Measurements from ENCODE around the gene ZFP28. TPM values are rescaled to one million over a fixed set of nuclear protein-coding genes. Genes with fewer than 3 reads are reported as not detected.
A peak's percentile ranks its signal among the peaks of the same experiment; 100 is the strongest.

Gene ZFP28
- polyA plus RNA-seq, 3 donors, result 0.31 to 1.1 (median 0.41) TPM

DNA sequence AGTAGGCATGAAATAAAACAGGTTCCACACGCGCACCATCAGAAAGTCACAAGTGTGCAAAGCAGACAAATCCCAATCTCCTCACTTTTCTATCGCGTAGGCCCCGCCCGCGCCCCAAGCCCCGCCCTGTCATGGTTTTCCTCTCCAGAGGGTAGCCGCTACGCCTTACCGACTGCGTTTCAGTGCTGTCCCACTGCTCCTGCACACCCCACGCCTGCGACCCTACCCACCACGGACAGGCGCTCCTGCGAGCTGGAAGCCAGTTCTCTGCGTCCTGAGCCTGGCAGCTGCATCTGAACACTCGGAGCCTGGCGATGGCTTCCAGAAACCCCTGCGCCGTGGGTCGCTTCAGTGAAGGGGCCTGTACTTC, 28.1 kb downstream of the ZFP28 start:
- H3K9me3 Mint-ChIP-seq, result peaks cover 48 to 97% (median 90%) of the 10 kb centered on the region in 7 donors
- TF ChIP-seq, protein P1, sequence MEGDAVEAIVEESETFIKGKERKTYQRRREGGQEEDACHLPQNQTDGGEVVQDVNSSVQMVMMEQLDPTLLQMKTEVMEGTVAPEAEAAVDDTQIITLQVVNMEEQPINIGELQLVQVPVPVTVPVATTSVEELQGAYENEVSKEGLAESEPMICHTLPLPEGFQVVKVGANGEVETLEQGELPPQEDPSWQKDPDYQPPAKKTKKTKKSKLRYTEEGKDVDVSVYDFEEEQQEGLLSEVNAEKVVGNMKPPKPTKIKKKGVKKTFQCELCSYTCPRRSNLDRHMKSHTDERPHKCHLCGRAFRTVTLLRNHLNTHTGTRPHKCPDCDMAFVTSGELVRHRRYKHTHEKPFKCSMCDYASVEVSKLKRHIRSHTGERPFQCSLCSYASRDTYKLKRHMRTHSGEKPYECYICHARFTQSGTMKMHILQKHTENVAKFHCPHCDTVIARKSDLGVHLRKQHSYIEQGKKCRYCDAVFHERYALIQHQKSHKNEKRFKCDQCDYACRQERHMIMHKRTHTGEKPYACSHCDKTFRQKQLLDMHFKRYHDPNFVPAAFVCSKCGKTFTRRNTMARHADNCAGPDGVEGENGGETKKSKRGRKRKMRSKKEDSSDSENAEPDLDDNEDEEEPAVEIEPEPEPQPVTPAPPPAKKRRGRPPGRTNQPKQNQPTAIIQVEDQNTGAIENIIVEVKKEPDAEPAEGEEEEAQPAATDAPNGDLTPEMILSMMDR (IDR thresholded peaks at IDR 0.05), result no peak

DNA sequence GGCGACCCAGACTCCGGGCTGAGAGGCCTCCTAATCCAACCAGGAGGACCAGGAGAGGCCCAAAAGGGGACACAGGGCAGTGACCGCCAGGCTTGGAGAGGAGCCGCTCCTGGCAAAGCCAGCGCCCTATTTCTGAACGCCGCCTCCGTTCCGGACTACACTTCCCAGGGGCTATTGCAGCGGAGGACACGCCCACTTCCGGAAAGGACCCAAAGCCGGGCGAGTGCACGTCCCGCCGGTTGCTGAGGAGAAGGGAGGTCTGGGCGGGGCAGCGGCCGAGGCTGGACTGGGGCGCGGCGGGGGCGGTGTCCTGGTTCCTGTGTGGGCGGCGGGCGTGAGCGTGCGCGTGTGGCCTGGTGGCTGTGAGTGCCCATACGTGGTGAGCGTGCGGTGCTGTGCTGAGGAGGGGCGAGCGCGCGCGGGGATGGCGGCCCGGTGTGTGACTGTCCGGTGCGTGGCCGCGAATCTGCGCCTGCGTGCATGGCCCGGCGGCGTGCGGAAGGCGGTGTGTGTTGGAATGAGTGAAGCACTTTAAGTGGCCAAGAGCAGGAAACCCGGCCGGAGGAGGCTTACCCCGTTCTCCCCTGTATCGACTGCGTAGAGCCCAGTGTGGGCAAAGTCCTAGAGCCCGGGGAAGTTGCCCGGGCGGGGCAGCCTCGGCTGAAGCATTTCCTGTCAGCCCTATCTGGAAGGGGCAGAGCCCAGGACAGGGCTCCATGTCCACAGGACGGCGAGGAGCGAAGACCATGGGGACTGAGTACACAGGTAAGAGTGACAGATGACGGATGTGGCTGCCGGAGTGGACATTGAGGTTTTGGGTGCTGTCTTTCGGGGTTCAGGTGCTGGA, 28.7 kb downstream of the ZFP28 start, which contains the start of gene ZNF470:
Gene ZNF470, plus strand, starts transcription at position 195 of the 847 bp plus-strand sequence. CDS start 2,844 bp downstream, outside the sequence.
- no peaks in the 10 kb centered on the region for H4K20me1 ChIP-seq (ENCODE audit: insufficient read depth, low read length)
- H3K79me2 ChIP-seq (ENCODE audit: insufficient read depth, low read length), result no peaks in the 10 kb centered on the region
- peaks cover 2 to 38% of the 10 kb centered on the region in 2 donors for H3K36me3 ChIP-seq (replicated peaks in 1 of 2; ENCODE audit: control insufficient read depth in 1 of 2, insufficient read depth in 2 of 2, low read length in 2 of 2)
- no peaks in the 10 kb centered on the region for H3K27me3 ChIP-seq (ENCODE audit: control insufficient read depth in 2 of 2, insufficient read depth in 2 of 2, low read length in 2 of 2)
- TF ChIP-seq, protein P1 (IDR thresholded peaks at IDR 0.05), result no peak
- peak within 1 kb of the TSS; percentile 99 for H2AFZ ChIP-seq (ENCODE audit: insufficient read depth, low read depth, low read length, poor library complexity, severe bottlenecking)
- intact Hi-C loops (cut with micrococcal nuclease), result loop anchor here (10.0 kb wide), 1 partner anchor 163 kb away; the partner anchor contains the start of gene ZNF583 (in 2 of the 2)
- peak within 1 kb of the TSS; percentile 79 for H3K9ac ChIP-seq (ENCODE audit: insufficient read depth, low read length, poor library complexity, severe bottlenecking)
- H3K36me3 Mint-ChIP-seq, result peaks cover 20 to 27% of the 10 kb centered on the region in 2 donors
- DNase-seq, result peak; percentile 86 to 89 (median 88)
- WGBS (ENCODE audit: insufficient coverage), result 5% methylated on average over 63 of the region's 66 CpGs
- H3K4me1 ChIP-seq (ENCODE audit: control insufficient read depth in 1 of 2, insufficient read depth in 2 of 2, low read length in 2 of 2), result peaks cover 11 to 15% of the 10 kb centered on the region in 2 donors
- peaks cover 48 to 96% (median 90%) of the 10 kb centered on the region in 7 donors for H3K9me3 Mint-ChIP-seq
- H3K27me3 Mint-ChIP-seq (ENCODE audit: low read depth in 3 of 3), result peaks cover 0 to 3% (median 1%) of the 10 kb centered on the region in 3 donors
- H3K27ac Mint-ChIP-seq, result peak within 1 kb of the TSS; percentile 72 to 94 (median 86)
- H3K4me1 Mint-ChIP-seq, result peaks cover 11% of the 10 kb centered on the region
- peak within 1 kb of the TSS; percentile 94 for H3K4me2 ChIP-seq (replicated peaks; ENCODE audit: extremely low read depth, low read length, poor library complexity, severe bottlenecking)
- peaks cover 54 to 85% of the 10 kb centered on the region in 2 donors for H3K9me3 ChIP-seq (replicated peaks in 1 of 2; ENCODE audit: control insufficient read depth in 1 of 2, insufficient read depth in 1 of 2, low read length in 2 of 2)
- peak within 1 kb of the TSS; percentile 93 to 99 for H3K4me3 Mint-ChIP-seq
- H3K27ac ChIP-seq (ENCODE audit: low read depth in 1 of 2, low read length in 2 of 2), result peak within 1 kb of the TSS; percentile 46 to 81
- H3K4me3 ChIP-seq (replicated peaks in 1 of 3; ENCODE audit: low read depth in 2 of 3, low read length in 3 of 3), result peak within 1 kb of the TSS; percentile 63 to 99 (median 88)

More for the DNA sequence above, 28.1 kb downstream of the ZFP28 start:
- intact Hi-C loops (cut with micrococcal nuclease), result loop anchor here (10.0 kb wide), 1 partner anchor 162 kb away; the partner anchor contains the start of gene ZNF583 (in 2 of the 2)
- Histone ChIP-seq H3K9me3 (replicated peaks in 1 of 2; ENCODE audit: control insufficient read depth in 1 of 2, insufficient read depth in 1 of 2, low read length in 2 of 2) (peaks cover 53 to 88% of the 10 kb centered on the region in 2 donors), H3K4me3 (replicated peaks in 1 of 3; ENCODE audit: low read depth in 2 of 3, low read length in 3 of 3) (peak overlapping the region; percentile 63 to 99 (median 88)), H3K79me2 (ENCODE audit: insufficient read depth, low read length) (no peaks in the 10 kb centered on the region), H3K4me1 (ENCODE audit: control insufficient read depth in 1 of 2, insufficient read depth in 2 of 2, low read length in 2 of 2) (peaks cover 11 to 15% of the 10 kb centered on the region in 2 donors), H3K27me3 (ENCODE audit: control insufficient read depth in 2 of 2, insufficient read depth in 2 of 2, low read length in 2 of 2) (no peaks in the 10 kb centered on the region), H3K4me2 (replicated peaks; ENCODE audit: extremely low read depth, low read length, poor library complexity, severe bottlenecking) (peak overlapping the region; percentile 94), H4K20me1 (ENCODE audit: insufficient read depth, low read length) (no peaks in the 10 kb centered on the region), H3K27ac (ENCODE audit: low read depth in 1 of 2, low read length in 2 of 2) (peak overlapping the region; percentile 46 to 81), H3K36me3 (replicated peaks in 1 of 2; ENCODE audit: control insufficient read depth in 1 of 2, insufficient read depth in 2 of 2, low read length in 2 of 2) (peaks cover 2 to 36% of the 10 kb centered on the region in 2 donors), H3K9ac (ENCODE audit: insufficient read depth, low read length, poor library complexity, severe bottlenecking) (peak overlapping the region; percentile 79), H2AFZ (ENCODE audit: insufficient read depth, low read depth, low read length, poor library complexity, severe bottlenecking) (peak overlapping the region; percentile 99)
- peaks cover 11% of the 10 kb centered on the region for H3K4me1 Mint-ChIP-seq
- H3K36me3 Mint-ChIP-seq, result peaks cover 20 to 25% of the 10 kb centered on the region in 2 donors
- no peak for DNase-seq
- peak overlapping the region; percentile 72 to 94 (median 86) for H3K27ac Mint-ChIP-seq
- 0% methylated on average over 21 of the region's 23 CpGs for WGBS (ENCODE audit: insufficient coverage)
- peaks cover 0 to 3% (median 1%) of the 10 kb centered on the region in 3 donors for H3K27me3 Mint-ChIP-seq (ENCODE audit: low read depth in 3 of 3)
- peak overlapping the region; percentile 93 to 99 for H3K4me3 Mint-ChIP-seq
